ENCODE data around the gene RMC1.
"Not testable (repeated sequence)": the region's sequence is repeated elsewhere in the genome, so short reads cannot be mapped to it uniquely, and the experiment has no call there.

The RMC1 gene

GRCh38 chr18:23567671-23568070, 64.4 kb downstream of the RMC1 start:
- DNase-seq, result no peak

GRCh38 chr18:23568281-23569138, 65.2 kb downstream of the RMC1 start:
- DNase-seq, result no peak

DNA sequence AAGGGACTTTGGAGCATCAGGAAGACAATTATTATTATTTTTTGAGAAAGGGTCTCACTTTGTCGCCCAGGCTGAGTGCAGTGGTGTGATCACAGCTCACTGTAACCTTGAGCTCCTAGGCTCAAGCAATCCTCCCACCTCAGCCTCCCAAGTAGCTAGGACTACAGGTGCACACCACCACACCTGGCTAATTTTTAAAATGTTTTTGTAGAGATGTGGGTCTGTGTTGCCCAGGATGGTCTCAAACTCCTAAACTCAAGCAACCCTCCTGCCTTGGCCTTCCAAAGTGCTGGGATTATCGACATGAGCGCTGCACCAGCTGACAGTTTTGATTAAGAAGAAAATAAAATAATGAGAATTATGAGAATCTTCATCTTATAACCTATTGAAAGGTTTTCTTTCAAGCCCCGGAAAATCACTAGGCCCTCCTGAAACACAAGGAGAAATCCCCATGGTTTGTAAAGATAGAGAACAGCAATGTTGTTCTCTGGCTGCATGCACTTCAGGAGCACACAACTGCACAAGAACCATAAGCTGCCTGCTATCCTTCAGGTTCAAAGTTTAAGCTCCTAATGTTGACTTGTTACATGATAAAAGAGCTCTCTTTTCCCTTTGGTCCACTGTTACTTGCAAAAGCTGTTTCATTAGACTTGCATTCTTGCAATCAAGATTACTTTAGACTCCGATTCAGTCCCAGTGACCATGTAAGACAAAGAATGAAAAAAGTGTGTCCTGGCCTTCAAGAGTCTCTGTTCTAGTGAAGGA, 66.2 kb downstream of the RMC1 start:
- no peak for DNase-seq

GRCh38 chr18:23570912-23571504, 67.7 kb downstream of the RMC1 start:
- DNase-seq, result no peak

DNA sequence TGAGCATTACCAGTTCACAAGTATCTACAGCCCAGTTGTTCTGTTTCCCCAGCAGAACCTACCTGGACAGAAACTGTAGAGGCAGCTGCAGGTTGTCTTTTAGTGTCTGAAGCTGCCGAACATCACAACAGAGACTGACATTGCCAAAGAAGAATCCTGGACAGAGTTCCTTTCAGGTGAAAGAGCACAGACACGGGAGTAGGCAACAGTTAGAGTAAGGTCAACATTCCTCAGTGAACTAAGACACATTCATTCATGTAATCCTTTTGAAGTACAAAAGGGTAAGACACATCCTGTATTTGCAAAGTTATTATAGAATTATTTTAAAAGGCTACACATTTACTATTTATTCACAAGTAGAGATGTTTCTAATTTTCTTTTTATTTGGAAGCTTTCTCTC, 68.7 kb downstream of the RMC1 start:
- DNase-seq, result no peak

DNA sequence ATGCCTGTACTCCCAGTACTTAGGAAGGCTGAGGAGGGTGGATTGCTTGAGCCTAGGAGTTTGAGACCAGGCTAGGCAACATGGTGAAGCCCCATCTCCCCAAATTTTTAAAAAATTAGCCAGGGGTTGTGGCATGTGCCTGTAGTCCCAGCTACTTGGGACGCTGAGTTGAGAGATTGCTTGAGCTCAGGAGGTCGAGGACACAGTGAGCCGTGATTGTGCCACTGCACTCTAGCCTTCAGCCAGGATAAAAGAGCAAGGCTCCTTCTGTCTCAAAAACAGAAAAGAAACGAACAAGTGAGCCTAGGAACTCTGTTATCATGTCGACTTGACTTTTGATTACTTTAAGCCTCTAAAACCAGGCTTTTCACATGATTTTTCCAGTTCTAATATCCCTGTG, 69.3 kb downstream of the RMC1 start:
- DNase-seq, result no peak

GRCh38 chr18:23573020-23573419, 69.7 kb downstream of the RMC1 start:
- DNase-seq, result no peak

DNA sequence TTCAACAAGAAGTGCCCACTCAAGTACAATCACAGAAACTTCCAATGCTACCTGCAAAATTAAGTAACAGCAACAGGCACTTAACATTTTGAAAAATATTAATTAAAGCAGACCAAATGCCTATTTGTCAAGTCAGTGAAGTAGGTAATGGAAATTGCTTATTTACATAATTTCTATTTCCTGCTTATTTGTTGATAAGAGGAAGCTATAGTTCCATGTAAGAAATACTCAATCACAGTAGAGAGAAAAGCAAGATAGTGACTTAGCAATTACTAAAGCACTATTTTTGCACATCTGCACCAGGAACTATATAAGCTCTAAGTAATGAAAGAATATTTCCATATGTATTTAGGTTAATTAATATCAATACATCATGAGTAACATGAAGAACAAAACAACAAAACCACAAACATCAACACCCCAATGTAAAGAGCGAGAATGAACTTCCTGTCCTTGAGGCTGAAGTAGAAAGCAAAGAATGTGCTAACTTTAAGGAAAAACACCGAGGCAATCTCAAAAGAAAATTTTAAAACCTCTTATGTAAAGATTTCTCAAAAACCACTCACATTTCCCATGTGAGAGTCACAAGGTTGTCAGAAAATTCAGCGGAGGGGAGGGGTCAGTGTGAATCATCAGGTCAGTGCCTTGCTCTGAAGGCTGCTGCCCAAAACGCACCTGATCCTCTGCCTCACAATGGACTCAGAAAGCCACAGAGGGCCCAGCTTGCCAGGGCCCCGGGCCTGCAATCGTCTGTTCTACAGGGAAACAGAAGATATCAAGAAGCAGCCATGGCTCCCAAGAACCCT, 70.5 kb downstream of the RMC1 start:
- DNase-seq, result no peak

GRCh38 chr18:23574611-23575308, 71.4 kb downstream of the RMC1 start:
- no peak for DNase-seq

GRCh38 chr18:23575309-23575651, 72.0 kb downstream of the RMC1 start:
- no peak for DNase-seq

DNA sequence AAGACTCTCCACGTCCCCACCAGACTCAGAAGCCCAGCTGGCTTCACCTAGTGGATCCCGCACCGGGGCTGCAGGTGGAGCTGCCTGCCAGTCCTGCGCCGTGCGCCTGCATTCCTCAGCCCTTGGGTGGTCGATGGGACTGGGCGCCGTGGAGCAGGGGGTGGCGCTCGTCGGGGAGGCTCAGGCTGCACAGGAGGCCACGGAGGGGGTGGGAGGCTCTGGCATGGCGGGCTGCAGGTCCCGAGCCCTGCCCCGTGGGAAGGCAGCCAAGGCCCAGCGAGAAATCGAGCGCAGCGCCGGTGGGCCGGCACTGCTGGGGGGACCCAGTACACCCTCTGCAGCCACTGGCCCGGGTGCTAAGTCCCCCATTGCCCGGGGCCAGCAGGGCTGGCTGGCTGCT, 74.2 kb downstream of the RMC1 start:
- DNase-seq, result not testable (repeated sequence)

DNA sequence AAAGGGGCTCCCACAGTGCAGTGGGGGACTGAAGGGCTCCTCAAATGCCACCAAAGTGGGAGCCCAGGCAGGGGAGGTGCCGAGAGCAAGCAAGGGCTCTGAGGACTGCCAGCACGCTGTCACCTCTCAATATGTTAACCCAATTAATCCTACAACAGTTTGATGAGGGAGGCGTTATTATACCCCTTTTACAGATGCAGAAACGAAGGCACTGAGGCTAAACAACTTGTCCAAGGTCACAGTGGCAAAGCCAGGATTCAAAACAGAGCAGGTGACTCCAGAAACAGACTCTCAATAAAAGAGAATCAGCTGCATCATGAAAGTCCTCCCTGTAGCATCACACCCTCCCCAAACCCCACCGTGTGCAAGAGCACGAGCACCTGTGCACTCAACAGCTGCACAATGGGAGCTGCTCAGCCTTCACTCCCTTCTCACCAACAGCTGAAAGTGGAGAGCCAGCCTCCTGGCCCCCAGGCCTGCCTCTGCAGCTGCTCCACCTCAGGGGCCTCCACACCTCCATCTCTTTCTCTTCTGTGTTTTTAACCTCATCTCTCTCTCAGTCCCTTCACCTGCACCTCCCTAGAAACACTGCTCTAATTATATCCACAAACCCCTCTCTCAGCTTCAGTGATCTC, 74.9 kb downstream of the RMC1 start:
- DNase-seq, result no peak

DNA sequence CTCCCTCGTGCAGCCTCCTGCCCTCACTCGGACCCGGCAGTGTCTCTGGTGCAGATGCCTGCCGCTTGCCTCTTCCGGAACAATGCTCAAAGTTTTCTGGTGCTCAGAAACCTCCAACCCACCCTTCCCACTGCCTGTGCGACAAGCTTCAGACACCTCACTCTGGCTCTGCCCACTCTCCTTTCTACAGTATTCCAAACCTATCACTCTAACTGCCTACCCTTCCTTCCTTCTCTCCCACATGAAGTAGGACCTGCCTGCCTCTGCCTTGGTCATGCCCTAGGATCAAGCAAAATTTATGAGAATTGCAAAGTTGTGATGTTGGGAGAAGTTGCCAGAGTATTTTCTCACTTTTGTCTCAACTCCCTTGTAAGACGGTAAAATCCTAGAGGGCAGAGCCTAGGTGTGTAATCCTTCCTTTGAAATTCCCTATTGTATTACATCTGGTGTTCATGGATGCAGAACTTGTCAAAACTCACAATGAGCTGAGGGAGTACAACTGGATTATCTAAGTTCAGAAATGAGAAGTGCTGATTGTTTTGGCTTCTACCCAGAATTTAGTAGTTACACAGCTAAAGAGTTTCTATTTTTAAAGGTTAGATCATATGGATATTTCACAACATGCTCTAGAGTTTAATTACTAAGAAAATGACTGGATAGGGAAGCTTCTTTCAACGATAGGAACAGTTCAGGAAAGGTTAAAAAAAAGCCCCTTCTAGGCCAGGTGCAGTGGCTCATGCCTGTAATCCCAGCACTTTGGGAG, 75.8 kb downstream of the RMC1 start:
- no peak for DNase-seq

DNA sequence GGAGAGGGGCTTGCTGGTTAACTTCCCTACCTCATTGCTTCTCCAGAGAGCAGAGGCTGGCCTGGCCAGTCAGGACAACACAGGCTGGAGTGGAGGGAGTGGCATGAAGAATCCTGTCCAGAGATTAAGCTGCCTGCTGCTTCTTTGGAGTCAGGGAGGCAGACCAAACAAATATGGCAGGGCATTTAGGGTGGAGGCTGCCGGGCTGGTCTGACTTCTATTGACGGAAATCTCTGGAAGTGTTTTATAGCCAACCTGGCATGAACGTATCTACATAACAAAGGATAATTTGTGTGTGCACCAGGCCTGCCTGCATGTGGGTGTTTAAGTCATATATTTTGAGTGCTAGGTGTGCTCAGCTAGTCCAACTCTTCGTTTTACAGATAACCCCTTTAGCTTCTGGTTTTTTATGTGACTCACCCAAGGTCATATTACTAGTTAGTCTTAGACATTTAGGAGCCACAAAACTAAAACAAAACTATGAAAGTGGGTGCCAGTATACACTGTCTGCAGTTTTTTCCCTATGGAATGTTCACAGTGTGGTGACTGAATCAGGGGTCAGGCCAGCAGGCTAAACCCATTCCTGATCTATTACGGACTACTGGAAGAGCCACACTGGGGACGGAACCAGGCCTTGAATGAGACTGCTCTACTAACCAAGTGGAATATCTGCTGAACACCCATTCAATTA, 77.5 kb downstream of the RMC1 start:
- no peak for DNase-seq

Data from NCI-H524 (cell line).